Amniotic stem cell (primary cell): ENCODE data around the gene PRR23C.

Experiments used
- DNase-seq: peaks from one replicate; lab custom pipeline; 2025; lab: John Stamatoyannopoulos, UW

PRR23C gene

DNA sequence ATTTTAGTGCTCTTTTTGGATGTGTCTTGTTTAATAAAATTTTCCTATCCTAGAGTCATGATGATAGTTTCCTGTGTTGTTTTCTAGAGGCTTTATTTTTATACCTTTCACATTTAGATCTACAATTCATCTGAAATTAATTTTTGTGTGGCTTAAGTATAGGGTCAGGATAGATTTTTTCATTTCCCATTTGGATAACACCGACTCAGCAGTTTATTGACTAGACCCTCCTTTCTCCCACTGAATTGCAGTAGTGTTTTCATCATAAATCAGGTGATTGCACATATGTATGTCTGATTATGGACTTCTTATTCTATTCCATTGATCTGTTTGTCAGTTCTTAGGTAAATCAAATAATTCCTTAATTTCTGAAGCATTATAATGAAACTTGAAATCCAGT, 49.0 kb downstream of the PRR23C start:
- DNase-seq = no peak
